Thyroid gland (tissue), 4 donors: ENCODE measurements around the gene TSPAN9. TPM values are rescaled to one million over a fixed set of nuclear protein-coding genes. Genes with fewer than 3 reads are reported as not detected.

Experiments
- DNase-seq, 2 donors: peaks; one replicate each; pipeline ENCODE4 v3.0.0-alpha.2; 2019
- H3K27ac ChIP-seq, 3 donors: fragments of 200-600 bp; sonication (generic); 1 replicate in 2 of 3; 2 replicates in 1 of 3; pipeline ENCODE4 v1.5.1; 2016 to 2019; ENCODE audit warnings: mild to moderate bottlenecking in 1 of 3, moderate library complexity in 1 of 3
- H3K27me3 ChIP-seq: fragments of 200-600 bp; sonication (generic); one replicate; pipeline ENCODE4 v1.5.1; 2019
- H3K36me3 ChIP-seq, 2 donors: fragments of 200-600 bp; sonication (generic); one replicate each; pipeline ENCODE4 v1.5.1; 2016 to 2019
- H3K4me1 ChIP-seq, 2 donors: fragments of 200-600 bp; sonication (generic); one replicate each; pipeline ENCODE4 v1.5.1; 2017 to 2019
- H3K4me3 ChIP-seq, 3 donors: fragments of 200-600 bp; sonication (generic); replicated peaks in 1 of 3; 1 replicate in 2 of 3; 2 replicates in 1 of 3; pipeline ENCODE4 v1.5.1; 2016; ENCODE audit warnings: mild to moderate bottlenecking in 1 of 3
- H3K9me3 ChIP-seq: fragments of 200-600 bp; sonication (generic); one replicate; pipeline ENCODE4 v1.5.1; 2017
- CTCF ChIP-seq, 6 experiments: fragments of 200-600 bp in 3 of 6; fragments of 450-650 bp in 3 of 6; sonication (generic) in 3 of 6; IDR thresholded peaks; one replicate each; pipeline ENCODE4 v1.5.1; 2016 to 2019; ENCODE audit warnings: antibody characterized with exemption in 6 of 6, mild to moderate bottlenecking in 2 of 6, inconsistent platforms in 1 of 6, moderate library complexity in 1 of 6
- POLR2A ChIP-seq, 2 donors: fragments of 450-650 bp; IDR thresholded peaks; one replicate each; pipeline ENCODE4 v1.6.1; 2017; ENCODE audit warnings: antibody characterized with exemption in 2 of 2, mild to moderate bottlenecking in 2 of 2, moderate library complexity in 1 of 2
- WGBS, 2 donors: methylation state at CpG; one replicate each; pipeline ENCODE4 v1.1.5; 2017; 5-methylcytosine and 5-hydroxymethylcytosine counted together
- intact Hi-C: fragments of 100-400 bp; cut with DNase I; formaldehyde crosslinking; loops from one replicate; pipeline ENCODE4 v1.15.1; 2023
- total RNA-seq, 4 donors: library from RNA; depleted of rRNA; stranded (reverse); fragments of >200 nt; gene quantifications; one replicate each; pipeline ENCODE4 v1.2.3, GENCODE V29; 2016

TSPAN9 gene
- total RNA-seq, 4 donors from 2014 or later: 26.9 to 47.5 (median 33.2) TPM

- Histone ChIP-seq H3K27me3 (no peaks in the 10 kb centered on the region), H3K36me3 (no peaks in the 10 kb centered on the region), H3K4me1 (peaks cover 3 to 28% of the 10 kb centered on the region in 2 donors), H3K9me3 (no peaks in the 10 kb centered on the region), H3K4me3 (no peak overlapping the region), H3K27ac (no peak overlapping the region)
- intact Hi-C loops: no loop called here
- no peak for TF ChIP-seq POLR2A (IDR thresholded peaks at IDR 0.05)
- TF ChIP-seq CTCF (IDR thresholded peaks at IDR 0.05): no peak
- 84 to 86% methylated on average over 12 of the region's 12 CpGs for WGBS, 2 donors
- DNase-seq: no peak
Observed at GRCh38 chr12:3323002-3323685, 246.0 kb downstream of the TSPAN9 start.

- Histone ChIP-seq H3K4me3 (no peak overlapping the region), H3K27me3 (no peaks in the 10 kb centered on the region), H3K27ac (no peak overlapping the region), H3K36me3 (no peaks in the 10 kb centered on the region), H3K4me1 (peaks cover 8 to 33% of the 10 kb centered on the region in 2 donors), H3K9me3 (no peaks in the 10 kb centered on the region)
- intact Hi-C loops: no loop called here
- DNase-seq: no peak
- TF ChIP-seq POLR2A (IDR thresholded peaks at IDR 0.05) (no peak), CTCF (IDR thresholded peaks at IDR 0.05) (no peak)
Observed at GRCh38 chr12:3325736-3326135, 248.6 kb downstream of the TSPAN9 start.

GRCh38 chr12:3326156-3326849, 249.1 kb downstream of the TSPAN9 start:
- no peak overlapping the region for H3K27ac ChIP-seq
- 76 to 83% methylated on average over 14 to 15 of the region's 15 CpGs for WGBS, 2 donors
- H3K4me3 ChIP-seq: no peak overlapping the region
- intact Hi-C loops: no loop called here
- H3K36me3 ChIP-seq: no peaks in the 10 kb centered on the region
- H3K9me3 ChIP-seq: no peaks in the 10 kb centered on the region
- DNase-seq: no peak
- H3K4me1 ChIP-seq: peaks cover 8 to 30% of the 10 kb centered on the region in 2 donors
- no peaks in the 10 kb centered on the region for H3K27me3 ChIP-seq
- TF ChIP-seq CTCF (IDR thresholded peaks at IDR 0.05) (no peak), POLR2A (IDR thresholded peaks at IDR 0.05) (no peak)

- intact Hi-C loops: no loop called here
- peak in 1 of 2 donors; percentile 56 for DNase-seq
- 68 to 77% methylated on average over 17 of the region's 17 CpGs for WGBS, 2 donors
- Histone ChIP-seq H3K9me3 (no peaks in the 10 kb centered on the region), H3K27ac (peak overlapping the region in 2 of 3 donors; percentile 17 to 51), H3K27me3 (no peaks in the 10 kb centered on the region), H3K4me3 (no peak overlapping the region), H3K4me1 (peaks cover 8 to 30% of the 10 kb centered on the region in 2 donors), H3K36me3 (no peaks in the 10 kb centered on the region)
- TF ChIP-seq POLR2A (IDR thresholded peaks at IDR 0.05): no peak
- no peak for TF ChIP-seq CTCF (IDR thresholded peaks at IDR 0.05)
Observed at GRCh38 chr12:3326850-3327780, 249.9 kb downstream of the TSPAN9 start.
